OCI-LY7 (cell line): Measurements from ENCODE around the gene CEP57L1.

ENCODE experiments used
- EZH2phosphoT487 ChIP-seq: fragments of 200-600 bp; sonication (generic); IDR thresholded peaks from 2 replicates; pipeline ENCODE4 v1.6.1; 2018; ENCODE audit warnings: low read depth, borderline replicate concordance, mild to moderate bottlenecking, mixed run types, antibody characterized with exemption, low read length, moderate library complexity, mixed read lengths
- TF ChIP-seq, protein P1 (sequence below): fragments of 200-600 bp; sonication (generic); conservative IDR thresholded peaks from 2 replicates; pipeline ENCODE4 v1.5.1; 2014; ENCODE audit warnings: mild to moderate bottlenecking, antibody characterized with exemption, low read length, moderate library complexity, mixed read lengths

DNA sequence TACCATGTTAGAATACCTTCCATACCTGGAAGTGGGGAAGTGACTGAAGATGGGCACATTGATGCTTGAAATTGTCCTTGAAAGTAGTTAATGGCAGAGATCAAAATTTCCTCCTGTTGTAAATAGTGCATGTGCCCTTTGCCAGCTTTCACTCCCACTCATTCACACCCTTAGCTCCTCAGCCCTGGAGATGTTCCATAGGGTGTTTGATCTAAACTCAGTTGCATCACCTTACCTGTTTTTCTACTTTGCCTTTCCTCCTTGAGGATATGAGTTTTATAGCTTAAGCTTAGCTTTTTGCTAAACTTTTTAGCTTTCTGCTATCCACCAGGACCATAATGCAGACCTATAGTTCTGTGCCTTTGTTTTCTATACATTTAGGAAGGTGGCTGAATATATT, 69.0 kb downstream of the CEP57L1 start:
- TF ChIP-seq, protein P1, sequence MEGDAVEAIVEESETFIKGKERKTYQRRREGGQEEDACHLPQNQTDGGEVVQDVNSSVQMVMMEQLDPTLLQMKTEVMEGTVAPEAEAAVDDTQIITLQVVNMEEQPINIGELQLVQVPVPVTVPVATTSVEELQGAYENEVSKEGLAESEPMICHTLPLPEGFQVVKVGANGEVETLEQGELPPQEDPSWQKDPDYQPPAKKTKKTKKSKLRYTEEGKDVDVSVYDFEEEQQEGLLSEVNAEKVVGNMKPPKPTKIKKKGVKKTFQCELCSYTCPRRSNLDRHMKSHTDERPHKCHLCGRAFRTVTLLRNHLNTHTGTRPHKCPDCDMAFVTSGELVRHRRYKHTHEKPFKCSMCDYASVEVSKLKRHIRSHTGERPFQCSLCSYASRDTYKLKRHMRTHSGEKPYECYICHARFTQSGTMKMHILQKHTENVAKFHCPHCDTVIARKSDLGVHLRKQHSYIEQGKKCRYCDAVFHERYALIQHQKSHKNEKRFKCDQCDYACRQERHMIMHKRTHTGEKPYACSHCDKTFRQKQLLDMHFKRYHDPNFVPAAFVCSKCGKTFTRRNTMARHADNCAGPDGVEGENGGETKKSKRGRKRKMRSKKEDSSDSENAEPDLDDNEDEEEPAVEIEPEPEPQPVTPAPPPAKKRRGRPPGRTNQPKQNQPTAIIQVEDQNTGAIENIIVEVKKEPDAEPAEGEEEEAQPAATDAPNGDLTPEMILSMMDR, result no peak
- TF ChIP-seq EZH2phosphoT487, result no peak
